HG02981 (cell line): ENCODE measurements around the gene DNAJB14.

Source experiments
- ATAC-seq: cut with Tn5 transposase; IDR thresholded peaks from one replicate; pipeline ENCODE4 v1.9.1; 2021; ENCODE audit warnings: mild to moderate bottlenecking, moderate library complexity; ENCODE audit not compliant: unreplicated experiment

The DNAJB14 gene

GRCh38 chr4:99945718-99946355, 581 bp downstream of the DNAJB14 start:
- peak; percentile 0 for ATAC-seq

- no peak for ATAC-seq
Measured at GRCh38 chr4:99943904-99944437, 2.4 kb downstream of the DNAJB14 start.

DNA sequence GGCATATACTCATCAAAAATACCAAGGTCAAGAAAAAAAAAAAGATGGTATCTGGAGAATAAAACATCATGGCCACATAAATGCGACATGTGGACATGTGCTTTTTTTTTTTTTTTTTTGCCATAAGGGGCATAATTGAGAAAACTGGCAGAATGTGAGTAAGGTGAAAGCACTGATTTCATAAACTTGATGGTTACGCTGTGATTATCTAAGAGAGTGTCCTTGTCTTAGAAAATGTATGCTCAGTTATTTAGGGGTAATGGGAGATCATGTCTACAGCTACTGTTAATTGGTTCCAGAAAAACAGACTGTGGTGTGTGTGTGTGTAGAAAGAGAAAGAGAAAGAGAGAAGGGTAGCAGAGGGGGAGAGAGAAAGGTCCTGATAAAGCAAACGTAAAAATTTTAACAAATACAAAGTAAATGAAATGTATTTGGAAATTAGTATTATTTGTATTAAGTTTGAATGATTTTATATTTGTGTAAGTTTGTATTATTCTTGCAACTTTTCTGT, 8.1 kb downstream of the DNAJB14 start:
- no peak for ATAC-seq

- no peak for ATAC-seq
Measured at GRCh38 chr4:99934891-99935290, 11.5 kb downstream of the DNAJB14 start.

DNA sequence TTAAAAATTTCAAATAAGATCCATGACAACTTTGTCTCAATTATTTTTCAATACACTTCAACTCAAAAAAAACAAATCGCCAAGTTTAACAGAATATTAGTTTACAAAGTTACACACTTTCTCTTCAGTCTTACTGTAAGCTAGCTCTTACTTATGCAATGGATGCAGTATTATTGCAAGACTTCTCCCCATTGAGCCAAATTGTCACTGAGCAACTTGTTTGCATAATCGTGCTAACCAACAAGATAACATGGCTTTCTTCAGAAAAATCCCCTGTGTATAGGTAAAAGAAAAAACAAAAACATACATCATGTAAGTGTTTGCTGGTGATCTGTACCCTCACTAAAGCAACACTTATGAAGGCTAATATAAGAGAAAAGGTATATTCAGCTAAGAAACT, 18.9 kb downstream of the DNAJB14 start:
- ATAC-seq: no peak

DNA sequence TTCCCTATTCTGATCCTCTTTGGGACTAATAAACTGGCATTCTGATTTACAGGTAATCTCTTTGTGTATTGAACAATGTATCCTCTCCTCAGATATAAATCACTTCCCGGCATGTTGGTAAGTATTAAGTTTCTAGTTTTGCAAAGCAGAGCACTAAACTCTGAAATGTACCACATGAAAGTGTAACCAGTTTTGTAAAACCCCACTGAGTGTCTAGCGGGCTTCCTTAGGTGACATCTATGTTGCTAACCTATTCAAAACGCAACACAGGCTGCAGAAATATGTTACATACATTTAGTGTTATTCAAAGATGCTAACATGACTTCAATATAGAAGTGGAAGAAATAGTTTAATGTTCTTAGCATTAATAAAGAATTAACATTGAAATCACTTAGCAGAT, 25.2 kb downstream of the DNAJB14 start:
- no peak for ATAC-seq

- ATAC-seq: no peak
Measured at GRCh38 chr4:99918656-99919055, 27.8 kb downstream of the DNAJB14 start.

- ATAC-seq: no peak
Measured at GRCh38 chr4:99917575-99917974, 28.8 kb downstream of the DNAJB14 start.

- no peak for ATAC-seq
Measured at GRCh38 chr4:99915449-99915848, 31.0 kb downstream of the DNAJB14 start.

DNA sequence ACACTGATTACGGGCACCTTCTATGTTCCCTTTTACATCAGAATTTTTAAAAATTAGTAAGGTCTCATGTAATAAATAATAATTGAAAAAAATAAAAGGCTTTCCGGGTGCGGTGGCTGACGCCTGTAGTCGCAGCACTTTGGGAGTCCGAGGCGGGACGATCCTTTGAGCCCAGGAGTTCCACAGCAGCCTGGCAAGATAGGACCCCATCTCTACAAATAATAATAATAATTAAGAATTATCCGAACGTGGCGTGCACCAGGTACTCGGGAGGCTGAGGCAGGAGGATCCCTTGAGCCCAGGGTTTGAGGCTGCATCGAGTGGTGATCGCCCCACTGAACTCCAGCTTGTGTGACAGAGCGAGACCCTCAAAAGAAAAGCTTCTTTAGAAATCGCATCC, 51.4 kb downstream of the DNAJB14 start:
- ATAC-seq: no peak

- peak; percentile 100 for ATAC-seq
Measured at GRCh38 chr4:99894161-99894997, 52.0 kb downstream of the DNAJB14 start, which contains the start of gene LAMTOR3. Gene LAMTOR3, minus strand, starts transcription at chr4:99894427. Its CDS starts 464 bp downstream, at chr4:99893963.

DNA sequence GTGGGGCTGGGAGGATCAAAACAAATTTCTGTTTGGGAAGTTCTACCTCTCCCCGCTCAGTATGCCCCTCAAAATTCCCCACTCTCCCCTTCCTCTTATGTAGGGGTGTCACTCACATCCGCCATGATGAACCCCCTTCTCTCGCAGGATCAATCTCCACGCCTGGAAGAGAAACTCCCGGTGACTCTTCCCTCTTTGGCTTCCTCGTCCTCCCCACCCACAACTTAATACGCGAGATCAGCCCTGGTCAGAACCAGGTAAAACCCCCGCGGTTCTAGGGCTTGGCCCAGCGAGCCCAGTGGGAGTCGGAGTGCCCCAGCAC, 52.6 kb downstream of the DNAJB14 start:
- no peak for ATAC-seq

DNA sequence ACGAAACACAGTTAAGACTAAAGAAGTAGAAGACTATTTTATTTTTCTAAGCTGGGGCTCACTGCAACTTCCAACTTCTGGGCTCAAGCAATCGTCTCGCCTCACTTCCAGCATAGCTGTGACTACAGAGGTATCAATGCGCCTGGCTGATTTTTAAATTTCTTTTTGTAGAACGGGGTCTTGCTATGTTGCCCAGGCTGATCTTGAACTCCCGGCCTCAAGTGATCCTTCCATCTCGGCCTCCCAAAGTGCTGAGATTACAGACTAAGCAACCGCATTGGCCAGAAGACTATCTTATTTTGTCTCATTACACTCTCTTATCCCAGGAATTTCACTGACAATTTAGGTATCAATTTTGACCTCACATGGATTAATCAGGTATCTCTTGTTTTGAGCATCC, 53.4 kb downstream of the DNAJB14 start:
- ATAC-seq: no peak

GRCh38 chr4:99891351-99891750, 55.1 kb downstream of the DNAJB14 start:
- ATAC-seq: no peak

GRCh38 chr4:99887837-99888236, 58.6 kb downstream of the DNAJB14 start:
- no peak for ATAC-seq

DNA sequence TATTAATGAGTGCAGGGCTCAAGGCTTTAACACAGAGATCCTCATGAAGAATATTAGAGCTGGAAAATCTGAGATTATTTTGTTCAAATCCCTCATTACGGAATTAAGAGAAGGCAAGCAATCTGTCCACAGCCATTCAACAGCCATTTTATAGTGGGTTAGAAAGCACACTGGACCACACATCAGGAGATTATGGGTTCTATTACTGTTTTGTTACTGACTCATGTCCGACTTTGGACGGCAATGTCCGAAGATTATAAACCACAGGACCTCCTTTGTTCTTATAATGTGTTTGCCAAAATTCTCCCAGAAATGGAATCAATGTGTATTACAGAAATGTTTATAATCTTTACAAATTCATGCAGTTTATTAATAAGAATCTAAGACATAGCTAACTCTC, 60.3 kb downstream of the DNAJB14 start:
- no peak for ATAC-seq

DNA sequence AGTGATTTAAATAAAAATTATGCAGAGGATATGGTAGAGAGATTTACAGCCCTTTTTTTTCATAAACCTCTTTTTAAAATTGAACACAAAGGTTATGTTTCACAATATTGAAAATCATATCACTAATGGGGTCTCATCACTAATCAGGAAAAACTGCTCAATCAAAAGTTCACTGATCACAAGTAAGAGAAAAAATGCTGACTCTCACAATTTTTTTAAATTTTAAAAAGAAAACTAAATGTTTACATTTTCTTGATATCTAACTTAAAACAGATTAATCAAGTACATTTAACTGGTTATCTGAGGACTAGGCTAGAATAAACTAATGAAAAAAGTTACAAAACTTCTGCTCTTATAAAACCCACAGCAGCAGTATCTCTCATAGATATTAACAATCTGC, 60.7 kb downstream of the DNAJB14 start:
- no peak for ATAC-seq

- no peak for ATAC-seq
Measured at GRCh38 chr4:99885063-99885664, 61.3 kb downstream of the DNAJB14 start.

DNA sequence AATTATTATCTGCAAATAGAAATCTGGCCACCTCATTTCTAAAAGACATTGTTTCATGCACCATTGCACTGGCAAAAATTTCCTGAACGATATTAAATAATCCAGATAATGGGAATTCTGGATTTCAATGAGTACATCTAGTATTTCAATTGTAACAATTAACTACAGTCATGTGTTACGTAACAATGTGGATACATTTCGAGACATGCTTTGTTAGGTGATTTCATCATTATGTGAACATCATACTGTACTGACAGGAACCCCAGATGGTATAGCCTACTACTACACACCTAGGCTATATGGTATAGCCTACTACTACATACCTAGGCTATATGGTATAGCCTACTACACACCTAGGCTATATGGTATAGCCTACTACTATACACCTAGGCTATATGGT, 67.0 kb downstream of the DNAJB14 start:
- no peak for ATAC-seq

GRCh38 chr4:99878604-99879003, 67.8 kb downstream of the DNAJB14 start:
- ATAC-seq: no peak

GRCh38 chr4:99876946-99877345, 69.5 kb downstream of the DNAJB14 start:
- ATAC-seq: no peak

DNA sequence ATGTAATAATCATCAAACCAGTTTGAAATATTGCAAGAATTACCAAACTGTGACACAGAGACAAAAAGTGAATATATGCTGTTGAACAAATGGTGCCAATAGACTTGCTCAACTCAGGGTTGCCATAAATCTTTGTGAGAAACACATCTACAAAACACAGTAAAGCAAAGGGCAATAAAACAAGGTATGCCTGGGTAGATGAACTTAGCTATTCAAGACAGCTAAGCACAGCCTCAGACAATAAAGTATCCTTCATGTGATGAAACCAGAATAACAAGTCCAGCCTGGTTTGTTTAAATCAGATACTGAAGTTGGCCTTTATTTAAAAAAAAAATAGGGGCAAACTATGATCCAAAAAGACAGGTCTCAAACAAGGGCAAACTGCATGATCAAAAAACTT, 71.3 kb downstream of the DNAJB14 start:
- no peak for ATAC-seq
